ENCODE data around the gene TMEM114. TPM values are rescaled to one million over a fixed set of nuclear protein-coding genes. Genes with fewer than 3 reads are reported as not detected.

The TMEM114 gene
- total and polyA plus RNA-seq, 11 donors = not detected

DNA sequence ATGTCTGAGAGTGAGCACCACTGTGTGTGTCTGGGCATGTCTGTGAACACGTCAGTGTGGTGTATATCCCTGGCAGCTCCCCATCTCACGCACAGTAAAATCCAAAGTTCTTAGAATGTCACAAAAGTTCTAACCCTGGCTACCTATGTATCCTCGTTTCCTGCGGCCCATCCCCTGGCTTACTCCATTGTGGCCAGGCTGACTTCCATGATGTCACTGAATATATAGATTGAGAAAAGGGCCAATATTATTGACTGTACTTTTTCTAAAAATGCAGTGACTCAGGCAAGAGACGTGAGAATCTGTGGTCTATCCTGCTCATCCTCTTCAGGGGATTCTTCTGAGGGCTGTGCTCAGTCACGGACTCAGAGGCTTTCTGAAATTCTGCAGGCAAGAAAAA lies 30.2 kb upstream of the TMEM114 start:
- H3K27ac ChIP-seq = no peak overlapping the region
- ATAC-seq (no peak), DNase-seq (no peak)
- TF ChIP-seq, protein P1, sequence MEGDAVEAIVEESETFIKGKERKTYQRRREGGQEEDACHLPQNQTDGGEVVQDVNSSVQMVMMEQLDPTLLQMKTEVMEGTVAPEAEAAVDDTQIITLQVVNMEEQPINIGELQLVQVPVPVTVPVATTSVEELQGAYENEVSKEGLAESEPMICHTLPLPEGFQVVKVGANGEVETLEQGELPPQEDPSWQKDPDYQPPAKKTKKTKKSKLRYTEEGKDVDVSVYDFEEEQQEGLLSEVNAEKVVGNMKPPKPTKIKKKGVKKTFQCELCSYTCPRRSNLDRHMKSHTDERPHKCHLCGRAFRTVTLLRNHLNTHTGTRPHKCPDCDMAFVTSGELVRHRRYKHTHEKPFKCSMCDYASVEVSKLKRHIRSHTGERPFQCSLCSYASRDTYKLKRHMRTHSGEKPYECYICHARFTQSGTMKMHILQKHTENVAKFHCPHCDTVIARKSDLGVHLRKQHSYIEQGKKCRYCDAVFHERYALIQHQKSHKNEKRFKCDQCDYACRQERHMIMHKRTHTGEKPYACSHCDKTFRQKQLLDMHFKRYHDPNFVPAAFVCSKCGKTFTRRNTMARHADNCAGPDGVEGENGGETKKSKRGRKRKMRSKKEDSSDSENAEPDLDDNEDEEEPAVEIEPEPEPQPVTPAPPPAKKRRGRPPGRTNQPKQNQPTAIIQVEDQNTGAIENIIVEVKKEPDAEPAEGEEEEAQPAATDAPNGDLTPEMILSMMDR (IDR thresholded peaks at IDR 0.05) = no peak
- TF ChIP-seq POLR2A (IDR thresholded peaks at IDR 0.05) = no peak
- H3K36me3 ChIP-seq = peaks cover 0 to 11% (median 3%) of the 10 kb centered on the region in 9 donors
- WGBS, 4 donors = 74 to 84% (median 78%) methylated on average over 6 of the region's 6 CpGs
- peaks cover 0 to 5% (median 0%) of the 10 kb centered on the region in 9 donors for H3K27me3 ChIP-seq
- no peaks in the 10 kb centered on the region for H3K9me3 ChIP-seq
- intact Hi-C loops (cut with DNase I) = loop anchor here in 3 of 10 donors (1.0 to 5.0 kb wide), 4 partner anchors 13 to 342 kb away; partner anchors contain the start of genes ABAT (in 1 of the 3) and USP7 (in 1 of the 3)
- no peak overlapping the region for H3K4me3 ChIP-seq
- H3K4me1 ChIP-seq = peaks cover 0 to 22% (median 16%) of the 10 kb centered on the region in 12 donors

DNA sequence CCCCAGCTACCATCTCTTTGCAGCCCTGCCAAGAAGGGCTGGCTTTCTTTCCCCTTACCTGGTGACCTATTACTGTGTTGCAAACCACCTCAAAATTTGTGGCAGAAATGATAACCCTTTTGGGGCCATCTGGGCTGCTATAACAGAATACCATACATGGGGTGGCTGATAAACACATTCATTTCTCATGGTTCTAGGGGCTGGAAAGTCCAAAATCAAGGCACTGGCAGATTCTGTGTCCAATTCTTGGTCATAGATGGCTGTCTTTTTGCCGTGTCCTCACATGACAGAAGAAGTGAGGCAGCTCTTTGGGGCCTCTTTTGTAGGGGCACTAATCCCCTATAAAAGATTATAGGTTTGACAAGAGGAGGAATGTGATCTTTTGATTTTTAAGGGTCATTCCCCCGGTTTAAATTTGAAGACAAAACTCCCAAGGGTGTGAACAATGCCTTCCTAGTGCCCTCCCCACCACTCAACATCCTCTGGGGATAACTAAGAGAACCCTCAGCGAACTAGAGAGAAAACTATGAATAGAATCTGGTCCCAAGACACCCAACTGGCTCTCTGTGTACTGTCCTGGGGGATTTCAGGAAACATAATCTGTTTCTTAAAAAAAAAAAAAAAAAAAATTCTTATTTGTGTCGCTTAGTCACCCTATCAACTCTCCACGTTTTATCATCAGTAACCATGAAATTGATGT lies 29.5 kb upstream of the TMEM114 start:
- no peak for TF ChIP-seq POLR2A (IDR thresholded peaks at IDR 0.05)
- TF ChIP-seq, protein P1 (IDR thresholded peaks at IDR 0.05) = no peak
- Histone ChIP-seq H3K4me1 (peaks cover 0 to 22% (median 16%) of the 10 kb centered on the region in 12 donors), H3K36me3 (peaks cover 0 to 7% (median 0%) of the 10 kb centered on the region in 9 donors), H3K27ac (no peak overlapping the region), H3K27me3 (peaks cover 0 to 5% (median 0%) of the 10 kb centered on the region in 9 donors), H3K4me3 (no peak overlapping the region), H3K9me3 (no peaks in the 10 kb centered on the region)
- ATAC-seq (no peak), DNase-seq (no peak)
- 66 to 76% (median 71%) methylated on average over 5 of the region's 5 CpGs for WGBS, 4 donors
- intact Hi-C loops (cut with DNase I) = loop anchor here in 3 of 10 donors (1.0 to 5.0 kb wide), 4 partner anchors 13 to 342 kb away; partner anchors contain the start of genes ABAT (in 1 of the 3) and USP7 (in 1 of the 3)

DNA sequence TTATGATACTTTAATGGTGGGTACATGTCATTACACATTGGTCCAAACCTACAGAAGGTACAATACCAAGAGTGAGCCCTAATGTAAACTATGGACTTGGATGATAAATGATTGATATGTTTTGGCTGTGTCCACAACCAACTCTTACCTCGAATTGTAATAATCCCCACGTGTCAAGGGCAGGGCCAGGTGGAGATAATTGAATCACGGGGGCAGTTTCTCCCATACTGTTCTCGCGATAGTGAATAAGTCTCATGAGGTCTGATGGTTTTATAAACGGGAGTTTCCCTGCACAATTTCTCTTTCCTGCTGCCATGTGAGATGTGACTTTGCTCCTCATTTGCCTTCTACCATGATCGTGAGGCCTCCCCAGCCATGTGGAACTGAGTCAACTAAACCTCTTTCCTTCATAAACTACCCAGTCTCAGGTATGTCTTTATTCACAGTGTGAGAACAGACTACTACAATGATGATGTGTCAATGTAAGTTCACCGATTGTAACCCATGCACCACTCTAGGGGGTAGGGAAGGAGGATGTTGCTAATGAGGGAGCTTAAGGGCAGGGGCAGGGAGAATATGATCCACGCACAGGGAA lies 24.2 kb upstream of the TMEM114 start:
- intact Hi-C loops (cut with DNase I) = no loop called here
- H3K9me3 ChIP-seq = no peaks in the 10 kb centered on the region
- DNase-seq = no peak
- TF ChIP-seq POLR2A (IDR thresholded peaks at IDR 0.05) = no peak
- TF ChIP-seq, protein P1 (IDR thresholded peaks at IDR 0.05) = no peak
- ATAC-seq = no peak
- H3K36me3 ChIP-seq = no peaks in the 10 kb centered on the region
- H3K27me3 ChIP-seq = peaks cover 0 to 19% (median 0%) of the 10 kb centered on the region in 9 donors
- H3K27ac ChIP-seq = no peak overlapping the region
- 60 to 68% (median 63%) methylated on average over 9 of the region's 9 CpGs for WGBS, 4 donors
- H3K4me3 ChIP-seq = no peak overlapping the region
- no peaks in the 10 kb centered on the region for H3K4me1 ChIP-seq

DNA sequence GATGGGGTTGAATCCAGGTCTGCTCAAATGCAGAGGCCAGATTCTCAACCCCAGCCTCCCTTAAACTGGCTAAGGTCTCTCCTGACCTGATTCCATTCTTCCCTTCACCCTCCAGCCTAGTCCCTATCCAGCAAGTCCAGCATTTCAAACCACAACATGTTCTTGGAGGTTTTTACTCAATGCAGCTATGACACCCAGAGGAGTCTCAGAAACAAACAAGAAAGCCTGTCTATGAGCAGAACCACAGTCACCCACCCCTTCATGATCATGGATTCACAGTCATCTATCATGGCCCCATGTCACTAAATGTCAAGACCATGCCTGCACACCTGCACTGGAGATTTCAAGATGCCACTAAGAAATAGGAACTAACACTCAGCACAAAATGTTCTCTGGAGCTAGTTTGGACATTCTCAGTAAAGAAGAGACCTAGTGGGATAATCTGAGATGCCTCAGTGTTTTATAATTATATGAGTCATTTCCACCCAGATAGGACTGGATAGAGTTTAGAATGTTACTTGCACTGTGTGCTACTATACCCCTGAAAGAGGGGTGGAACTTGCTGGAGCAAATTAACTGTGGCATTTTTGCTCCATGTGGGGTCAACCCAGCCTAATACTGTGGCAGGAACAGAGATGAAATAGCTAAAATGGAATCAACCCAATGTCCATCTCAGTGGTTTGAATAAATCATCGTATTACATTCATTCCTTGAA lies 21.7 kb upstream of the TMEM114 start:
- no peak for DNase-seq
- H3K9me3 ChIP-seq = no peaks in the 10 kb centered on the region
- ATAC-seq = no peak

More for the DNA sequence above, 21.7 kb upstream of the TMEM114 start:
- Histone ChIP-seq H3K4me1 (no peaks in the 10 kb centered on the region), H3K27me3 (peaks cover 0 to 19% (median 0%) of the 10 kb centered on the region in 9 donors), H3K4me3 (no peak overlapping the region), H3K27ac (no peak overlapping the region), H3K36me3 (no peaks in the 10 kb centered on the region)
- intact Hi-C loops (cut with DNase I) = no loop called here
- TF ChIP-seq, protein P1 (IDR thresholded peaks at IDR 0.05) = no peak
- TF ChIP-seq POLR2A (IDR thresholded peaks at IDR 0.05) = no peak
- WGBS, 4 donors = 91 to 98% (median 96%) methylated on average over 1 of the region's 1 CpG
